Measurements from ENCODE around the gene CYSRT1. TPM values are rescaled to one million over a fixed set of nuclear protein-coding genes. Genes with fewer than 3 reads are reported as not detected.

Gene CYSRT1
- total RNA-seq, 1 donor = 0.36 TPM

DNA sequence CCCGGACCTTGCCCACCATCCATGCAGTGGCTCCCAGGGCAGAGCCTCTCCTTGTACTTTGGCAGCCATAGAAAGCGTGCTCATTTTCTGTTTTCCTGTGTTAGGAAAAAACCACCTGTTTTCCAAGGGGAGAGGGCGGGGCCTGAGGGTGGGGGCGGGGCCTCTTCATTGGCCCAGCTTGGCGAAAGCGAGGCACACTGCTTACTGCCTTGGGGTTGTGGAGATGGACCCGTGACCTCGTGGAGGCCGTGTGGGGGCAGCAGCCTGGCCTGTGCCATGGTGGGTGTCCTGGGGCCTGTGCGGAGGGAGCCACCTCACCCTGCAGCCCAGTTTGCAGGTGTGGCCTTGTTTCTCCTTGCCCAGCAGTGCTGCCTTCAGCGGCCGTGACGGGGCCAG is 48.1 kb downstream of the CYSRT1 start:
- TF ChIP-seq CTCF (IDR thresholded peaks at IDR 0.05; ENCODE audit: insufficient read depth, low read length) = no peak
- no peak overlapping the region for H3K4me3 ChIP-seq (ENCODE audit: low read depth, low read length)
- DNase-seq (ENCODE audit: low read depth) = no peak

DNA sequence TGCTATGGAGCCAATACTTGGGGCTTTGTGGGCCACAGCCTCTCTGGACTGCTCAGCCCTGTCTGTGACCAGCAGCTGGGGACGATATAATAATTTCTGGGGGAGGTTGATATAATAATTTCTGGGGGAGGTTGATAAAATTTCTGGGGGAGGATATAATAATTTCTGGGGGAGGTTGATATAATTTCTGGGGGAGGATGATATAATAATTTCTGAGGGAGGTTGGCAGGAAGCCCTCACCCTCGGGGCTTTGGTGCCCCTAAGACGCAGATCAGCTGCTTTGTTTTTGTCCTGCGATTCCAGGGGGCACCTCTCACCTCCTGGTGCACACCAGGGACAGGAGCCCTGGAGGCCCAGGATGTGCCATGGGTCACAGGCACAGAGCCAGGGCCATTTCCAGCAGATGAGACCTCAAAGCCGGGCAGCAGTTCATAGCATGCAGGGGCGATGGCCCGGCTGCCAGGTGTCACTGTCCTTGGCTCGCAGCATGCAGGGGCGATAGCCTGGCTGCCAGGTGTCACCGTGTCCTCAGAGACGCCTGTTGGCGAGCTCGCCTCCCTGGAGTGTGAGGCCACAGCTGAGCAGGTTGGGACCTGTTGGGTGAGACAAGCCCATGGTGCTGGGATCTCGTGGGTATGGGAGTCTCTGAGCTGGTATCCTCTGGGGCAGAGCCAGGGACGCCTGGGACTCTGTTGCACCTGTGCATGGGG is 48.8 kb downstream of the CYSRT1 start:
- TF ChIP-seq CTCF (IDR thresholded peaks at IDR 0.05; ENCODE audit: insufficient read depth, low read length) = no peak
- no peak for DNase-seq (ENCODE audit: low read depth)
- no peak overlapping the region for H3K4me3 ChIP-seq (ENCODE audit: low read depth, low read length)

DNA sequence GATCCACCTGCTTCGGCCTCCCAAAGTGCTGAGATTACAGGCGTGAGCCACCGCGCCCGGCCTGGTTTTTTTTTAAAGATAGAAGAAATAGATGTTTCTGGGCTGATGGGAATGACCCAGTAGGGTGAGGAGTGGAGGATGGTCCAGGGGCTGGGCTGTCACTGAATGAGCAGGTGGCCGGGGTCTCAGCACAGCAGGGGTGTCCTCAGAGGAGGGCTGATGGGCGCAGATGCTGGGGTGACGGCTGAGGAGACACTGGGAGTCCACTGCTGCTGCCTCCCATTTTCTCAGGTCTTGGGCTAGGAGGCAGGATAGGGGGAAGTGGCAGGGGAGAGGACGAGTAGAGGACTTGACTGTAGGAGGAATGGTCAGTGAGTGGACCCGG is 50.2 kb downstream of the CYSRT1 start:
- TF ChIP-seq CTCF (IDR thresholded peaks at IDR 0.05; ENCODE audit: insufficient read depth, low read length) = no peak
- H3K4me3 ChIP-seq (ENCODE audit: low read depth, low read length) = no peak overlapping the region
- no peak for DNase-seq (ENCODE audit: low read depth)

Other genes starting within 250 kb of the CYSRT1 start
- gene PTGDS, start 247.7 kb upstream of the CYSRT1 start, total RNA-seq (ENCODE audit: low replicate concordance) = 27.6 and 32.8 TPM in 2 replicates
- 0.54 and 15.3 TPM in 2 replicates for gene LCNL1, start 242.2 kb upstream of the CYSRT1 start, total RNA-seq (ENCODE audit: low replicate concordance)
- 7.1 and 18.3 TPM in 2 replicates for gene PAXX, start 232.8 kb upstream of the CYSRT1 start, total RNA-seq (ENCODE audit: low replicate concordance)
- 4.3 and 5.2 TPM in 2 replicates for gene CLIC3, start 228.6 kb upstream of the CYSRT1 start, total RNA-seq (ENCODE audit: low replicate concordance)
- gene ABCA2, start 196.9 kb upstream of the CYSRT1 start, total RNA-seq (ENCODE audit: low replicate concordance) = 21.0 and 25.0 TPM in 2 replicates
- gene FUT7, start 193.1 kb upstream of the CYSRT1 start, total RNA-seq (ENCODE audit: low replicate concordance) = not detected in 2 replicates
- 23.8 and 31.6 TPM in 2 replicates for gene NPDC1, start 179.0 kb upstream of the CYSRT1 start, total RNA-seq (ENCODE audit: low replicate concordance)
- gene ENTPD2, start 171.1 kb upstream of the CYSRT1 start, total RNA-seq (ENCODE audit: low replicate concordance) = 0.09 TPM in 1 of 2 replicates, not detected in the other
- 0.41 and 1.5 TPM in 2 replicates for gene SAPCD2, start 154.6 kb upstream of the CYSRT1 start, total RNA-seq (ENCODE audit: low replicate concordance)
- gene UAP1L1, start 147.7 kb upstream of the CYSRT1 start, total RNA-seq (ENCODE audit: low replicate concordance) = 12.7 and 17.7 TPM in 2 replicates
- 50.8 and 103 TPM in 2 replicates for gene MAN1B1, start 138.2 kb upstream of the CYSRT1 start, total RNA-seq (ENCODE audit: low replicate concordance)
- gene DPP7, start 110.4 kb upstream of the CYSRT1 start, total RNA-seq (ENCODE audit: low replicate concordance) = 69.5 and 72.3 TPM in 2 replicates
- not detected in 2 replicates for gene GRIN1, start 86.0 kb upstream of the CYSRT1 start, total RNA-seq (ENCODE audit: low replicate concordance)
- gene LRRC26, start 55.1 kb upstream of the CYSRT1 start, total RNA-seq (ENCODE audit: low replicate concordance) = not detected in 2 replicates
- gene TMEM210, start 53.1 kb upstream of the CYSRT1 start, total RNA-seq (ENCODE audit: low replicate concordance) = not detected in 2 replicates
- 25.7 and 28.0 TPM in 2 replicates for gene ANAPC2, start 36.6 kb upstream of the CYSRT1 start, total RNA-seq (ENCODE audit: low replicate concordance)
- 43.5 and 51.5 TPM in 2 replicates for gene SSNA1, start 36.5 kb upstream of the CYSRT1 start, total RNA-seq (ENCODE audit: low replicate concordance)
- 8.0 and 10.5 TPM in 2 replicates for gene TPRN, start 24.4 kb upstream of the CYSRT1 start, total RNA-seq (ENCODE audit: low replicate concordance)
- gene TMEM203, start 19.5 kb upstream of the CYSRT1 start, total RNA-seq (ENCODE audit: low replicate concordance) = 32.3 and 34.7 TPM in 2 replicates
- 8.5 and 8.6 TPM in 2 replicates for gene NDOR1, start 19.5 kb upstream of the CYSRT1 start, total RNA-seq (ENCODE audit: low replicate concordance)
- 0.45 TPM in 1 of 2 replicates, not detected in the other for gene RNF208, start 2.9 kb upstream of the CYSRT1 start, total RNA-seq (ENCODE audit: low replicate concordance)
- 0.09 TPM in 1 of 2 replicates, not detected in the other for gene RNF224, start 2.3 kb downstream of the CYSRT1 start, total RNA-seq (ENCODE audit: low replicate concordance)
- not detected in 2 replicates for gene SLC34A3, start 5.7 kb downstream of the CYSRT1 start, total RNA-seq (ENCODE audit: low replicate concordance)
- gene TUBB4B, start 16.1 kb downstream of the CYSRT1 start, total RNA-seq (ENCODE audit: low replicate concordance) = 21.8 and 195 TPM in 2 replicates
- not detected in 2 replicates for gene STPG3, start 26.1 kb downstream of the CYSRT1 start, total RNA-seq (ENCODE audit: low replicate concordance)
- 27.1 and 43.7 TPM in 2 replicates for gene NELFB, start 30.2 kb downstream of the CYSRT1 start, total RNA-seq (ENCODE audit: low replicate concordance)
- 12.6 and 31.3 TPM in 2 replicates for gene TOR4A, start 52.6 kb downstream of the CYSRT1 start, total RNA-seq (ENCODE audit: low replicate concordance)
- 0.09 TPM in 1 of 2 replicates, not detected in the other for gene NRARP, start 77.1 kb downstream of the CYSRT1 start, total RNA-seq (ENCODE audit: low replicate concordance)
- gene EXD3, start 198.0 kb downstream of the CYSRT1 start, total RNA-seq (ENCODE audit: low replicate concordance) = 5.2 and 14.3 TPM in 2 replicates
- gene NOXA1, start 198.2 kb downstream of the CYSRT1 start, total RNA-seq (ENCODE audit: low replicate concordance) = 0.36 and 0.74 TPM in 2 replicates
- not detected in 2 replicates for gene ENTPD8, start 216.2 kb downstream of the CYSRT1 start, total RNA-seq (ENCODE audit: low replicate concordance)
- 29.1 and 29.6 TPM in 2 replicates for gene NSMF, start 234.2 kb downstream of the CYSRT1 start, total RNA-seq (ENCODE audit: low replicate concordance)